Measurements from ENCODE around the gene LAMB1.

Gene LAMB1

DNA sequence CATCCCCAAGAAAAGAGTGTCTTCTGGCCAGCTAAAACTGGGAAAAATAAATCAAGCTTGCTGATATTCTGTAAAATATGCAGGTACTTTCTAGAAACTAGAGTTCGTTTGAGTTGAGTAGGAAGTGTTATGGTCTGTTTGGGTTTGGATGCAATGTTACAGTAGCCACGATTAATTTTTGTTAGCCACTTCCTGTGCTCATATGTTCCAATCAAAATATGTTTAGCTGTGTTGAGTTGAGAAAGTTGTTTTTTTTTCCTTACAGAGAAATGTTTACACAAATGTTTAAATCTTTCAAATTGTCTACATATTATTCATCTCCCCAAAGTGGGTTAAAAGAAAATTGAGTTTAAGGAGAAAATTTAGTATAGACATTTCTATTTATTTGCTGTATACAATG, 11.3 kb upstream of the LAMB1 start:
- H3K4me3 ChIP-seq (ENCODE audit: low read depth, low read length): no peak overlapping the region
- TF ChIP-seq, protein P1, sequence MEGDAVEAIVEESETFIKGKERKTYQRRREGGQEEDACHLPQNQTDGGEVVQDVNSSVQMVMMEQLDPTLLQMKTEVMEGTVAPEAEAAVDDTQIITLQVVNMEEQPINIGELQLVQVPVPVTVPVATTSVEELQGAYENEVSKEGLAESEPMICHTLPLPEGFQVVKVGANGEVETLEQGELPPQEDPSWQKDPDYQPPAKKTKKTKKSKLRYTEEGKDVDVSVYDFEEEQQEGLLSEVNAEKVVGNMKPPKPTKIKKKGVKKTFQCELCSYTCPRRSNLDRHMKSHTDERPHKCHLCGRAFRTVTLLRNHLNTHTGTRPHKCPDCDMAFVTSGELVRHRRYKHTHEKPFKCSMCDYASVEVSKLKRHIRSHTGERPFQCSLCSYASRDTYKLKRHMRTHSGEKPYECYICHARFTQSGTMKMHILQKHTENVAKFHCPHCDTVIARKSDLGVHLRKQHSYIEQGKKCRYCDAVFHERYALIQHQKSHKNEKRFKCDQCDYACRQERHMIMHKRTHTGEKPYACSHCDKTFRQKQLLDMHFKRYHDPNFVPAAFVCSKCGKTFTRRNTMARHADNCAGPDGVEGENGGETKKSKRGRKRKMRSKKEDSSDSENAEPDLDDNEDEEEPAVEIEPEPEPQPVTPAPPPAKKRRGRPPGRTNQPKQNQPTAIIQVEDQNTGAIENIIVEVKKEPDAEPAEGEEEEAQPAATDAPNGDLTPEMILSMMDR (IDR thresholded peaks at IDR 0.05; ENCODE audit: borderline replicate concordance, insufficient read depth, low read depth, low read length): no peak

DNA sequence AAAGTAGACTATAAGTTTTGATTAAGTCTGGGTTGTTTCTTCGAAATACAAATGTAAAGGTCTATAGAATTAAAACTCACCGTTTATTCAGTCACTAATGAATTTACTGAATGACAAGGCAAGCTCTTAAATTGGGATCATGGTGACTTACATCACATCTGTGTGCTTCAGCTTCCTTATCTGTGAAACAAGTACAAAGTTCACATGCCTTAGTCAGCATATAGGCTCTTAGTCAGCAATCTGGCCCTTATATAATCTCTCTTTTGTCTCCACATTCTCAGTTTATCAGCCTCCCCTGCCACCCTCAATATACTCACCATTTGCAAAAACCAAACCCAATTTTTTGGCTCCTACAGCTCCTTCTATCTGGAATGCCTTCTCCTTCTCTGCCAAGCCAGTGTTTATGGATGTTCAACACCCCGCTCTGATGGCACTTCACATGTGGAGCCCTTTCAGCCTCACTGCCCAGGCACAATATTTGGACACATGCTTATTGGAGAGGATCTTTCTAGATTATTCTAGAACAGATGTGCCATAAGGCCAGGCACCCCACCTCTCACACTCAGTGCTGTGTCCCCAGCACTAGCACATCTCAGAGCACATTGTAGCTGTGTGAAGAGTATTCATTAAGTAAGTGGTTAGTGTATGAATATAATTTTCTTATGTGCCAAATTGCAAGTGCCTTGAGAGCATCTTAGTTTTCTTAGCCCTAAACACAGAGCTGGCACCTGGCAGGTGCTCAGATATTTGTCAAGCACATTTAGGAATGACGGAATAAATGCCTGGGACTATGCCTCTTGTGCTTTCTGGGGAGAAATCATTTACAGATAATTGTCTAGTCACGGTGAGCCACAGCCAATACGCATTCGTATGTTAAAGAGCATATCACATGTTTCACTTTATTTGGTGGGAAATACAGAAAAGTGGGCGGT, 9.8 kb upstream of the LAMB1 start:
- TF ChIP-seq, protein P1 (IDR thresholded peaks at IDR 0.05; ENCODE audit: borderline replicate concordance, insufficient read depth, low read depth, low read length): no peak
- no peak overlapping the region for H3K4me3 ChIP-seq (ENCODE audit: low read depth, low read length)

DNA sequence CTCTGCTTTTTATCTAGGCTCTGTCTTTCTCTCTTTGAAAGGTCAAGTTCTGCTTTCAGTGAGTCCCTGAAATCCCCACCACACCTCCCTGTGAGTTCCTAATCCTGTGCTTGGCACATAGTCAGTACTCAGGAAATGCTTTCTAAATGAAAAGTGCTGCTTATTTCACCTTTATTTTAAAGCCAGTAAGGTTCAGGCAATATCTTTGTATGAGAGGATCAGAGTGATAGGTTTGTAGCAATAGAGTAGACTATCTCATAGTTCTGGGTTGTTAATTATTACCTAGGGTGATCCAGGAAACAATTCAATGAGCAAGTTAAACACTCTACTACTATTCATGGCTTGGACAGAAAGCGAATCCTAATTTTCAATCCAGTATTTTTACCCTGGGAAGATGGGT, 7.4 kb upstream of the LAMB1 start:
- TF ChIP-seq, protein P1 (IDR thresholded peaks at IDR 0.05; ENCODE audit: borderline replicate concordance, insufficient read depth, low read depth, low read length): no peak
- H3K4me3 ChIP-seq (ENCODE audit: low read depth, low read length): no peak overlapping the region

DNA sequence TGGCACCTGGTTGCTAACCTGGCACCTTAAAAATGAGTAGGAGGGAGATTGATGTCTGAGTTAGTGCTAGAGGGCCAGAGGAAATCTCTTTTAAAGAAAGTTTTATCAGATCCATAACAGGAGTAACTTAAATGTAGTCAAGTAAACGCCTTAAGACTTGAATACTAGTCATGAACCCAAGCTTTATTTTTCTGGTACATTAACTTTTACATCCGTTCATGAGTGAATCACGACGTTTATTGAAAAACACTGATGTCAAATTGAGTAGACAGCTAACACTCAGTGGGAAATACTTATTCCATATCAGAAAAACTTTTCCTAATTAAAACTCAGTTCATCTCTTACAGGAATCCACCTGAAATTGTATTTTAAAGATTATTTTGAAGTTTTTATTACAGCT, 6.9 kb upstream of the LAMB1 start:
- H3K4me3 ChIP-seq (ENCODE audit: low read depth, low read length): no peak overlapping the region
- TF ChIP-seq, protein P1 (IDR thresholded peaks at IDR 0.05; ENCODE audit: borderline replicate concordance, insufficient read depth, low read depth, low read length): no peak

DNA sequence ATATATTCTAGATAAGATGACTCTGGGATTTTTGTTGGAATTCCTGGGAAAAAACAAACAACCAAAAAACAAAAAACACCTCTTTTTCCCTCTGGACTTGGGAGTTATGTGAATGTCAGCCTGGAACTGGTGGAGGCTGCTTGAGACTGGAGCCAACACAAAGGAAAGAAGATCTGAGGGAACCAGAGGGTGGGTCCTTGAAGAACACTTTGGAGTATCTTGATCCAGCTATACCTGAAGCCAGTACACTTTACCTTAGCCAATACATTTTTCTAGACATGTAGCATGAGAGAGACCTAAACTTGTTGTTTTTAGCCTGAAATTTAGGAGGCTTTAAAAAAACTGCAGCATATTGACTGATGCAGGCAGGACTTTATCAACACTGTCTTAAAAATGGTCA, 5.9 kb upstream of the LAMB1 start:
- TF ChIP-seq, protein P1 (IDR thresholded peaks at IDR 0.05; ENCODE audit: borderline replicate concordance, insufficient read depth, low read depth, low read length): no peak
- H3K4me3 ChIP-seq (ENCODE audit: low read depth, low read length): no peak overlapping the region

DNA sequence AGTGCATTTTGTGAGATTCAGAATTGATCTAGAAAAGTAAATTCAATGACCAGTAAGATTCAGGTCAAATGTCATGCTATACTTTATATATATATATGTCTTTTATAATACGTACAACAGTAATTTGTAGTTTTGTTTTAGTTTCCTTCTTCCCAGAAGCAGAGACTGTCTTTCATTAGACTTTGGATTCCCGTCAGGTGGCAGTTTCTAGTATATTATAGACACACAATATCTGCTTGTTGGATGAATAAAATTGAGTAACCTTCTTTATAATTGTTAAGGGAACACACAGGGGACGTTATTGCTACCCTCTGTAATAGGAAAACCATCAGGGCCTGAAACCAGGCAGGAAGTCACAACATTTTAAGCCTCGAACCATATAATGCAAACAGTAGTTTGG, 5.3 kb upstream of the LAMB1 start:
- no peak overlapping the region for H3K4me3 ChIP-seq (ENCODE audit: low read depth, low read length)
- TF ChIP-seq, protein P1 (IDR thresholded peaks at IDR 0.05; ENCODE audit: borderline replicate concordance, insufficient read depth, low read depth, low read length): no peak

DNA sequence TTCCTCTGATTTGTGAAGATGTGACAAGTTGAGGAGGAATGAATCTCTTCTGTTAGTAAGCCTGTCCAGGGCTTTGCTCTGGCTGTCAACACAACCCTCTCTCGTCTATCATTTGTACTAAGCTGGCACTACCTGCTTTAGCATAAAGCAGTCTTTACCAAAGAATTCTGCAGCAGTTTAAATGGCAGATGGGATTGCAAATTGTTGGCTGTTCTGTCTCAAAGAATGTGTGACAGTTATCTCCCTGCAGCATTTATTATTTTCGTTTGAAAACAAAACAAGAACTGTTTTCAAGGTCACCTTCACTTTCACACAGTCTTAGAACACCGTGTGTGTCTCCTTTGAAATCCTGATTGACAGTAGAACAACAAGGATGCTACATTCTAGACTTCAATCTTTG, 4.8 kb upstream of the LAMB1 start:
- TF ChIP-seq, protein P1 (IDR thresholded peaks at IDR 0.05; ENCODE audit: borderline replicate concordance, insufficient read depth, low read depth, low read length): no peak

More for the DNA sequence above, 4.8 kb upstream of the LAMB1 start:
- no peak overlapping the region for H3K4me3 ChIP-seq (ENCODE audit: low read depth, low read length)
